GM19463 (cell line): ENCODE measurements around the gene FAM234B.
"Not testable (repeated sequence)": the region's sequence is repeated elsewhere in the genome, so short reads cannot be mapped to it uniquely, and the experiment has no call there.

Experiments used
- ATAC-seq: cut with Tn5 transposase; IDR thresholded peaks from one replicate; pipeline ENCODE4 v1.9.1; 2021; ENCODE audit warnings: mild to moderate bottlenecking, moderate library complexity; ENCODE audit not compliant: unreplicated experiment

Gene FAM234B

DNA sequence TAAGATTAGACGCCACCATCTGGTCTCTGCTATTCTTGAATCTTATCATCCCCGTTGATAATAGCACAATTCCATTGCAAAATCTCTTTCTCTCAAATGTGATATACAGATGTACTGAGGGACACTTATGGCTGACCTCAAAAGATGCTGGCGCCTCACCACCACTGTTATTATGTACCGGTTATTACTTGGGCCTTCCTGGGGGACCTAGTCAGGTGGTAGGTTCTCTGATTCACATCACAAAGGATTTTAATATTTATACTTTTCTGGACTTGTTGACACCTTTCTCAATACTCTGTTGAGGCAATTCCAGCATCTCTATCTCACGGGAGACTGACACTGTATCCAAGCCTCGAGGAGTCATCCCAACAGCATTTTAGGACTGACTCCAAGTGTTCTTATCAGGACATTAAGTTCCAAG, 21.3 kb upstream of the FAM234B start:
- no peak for ATAC-seq

DNA sequence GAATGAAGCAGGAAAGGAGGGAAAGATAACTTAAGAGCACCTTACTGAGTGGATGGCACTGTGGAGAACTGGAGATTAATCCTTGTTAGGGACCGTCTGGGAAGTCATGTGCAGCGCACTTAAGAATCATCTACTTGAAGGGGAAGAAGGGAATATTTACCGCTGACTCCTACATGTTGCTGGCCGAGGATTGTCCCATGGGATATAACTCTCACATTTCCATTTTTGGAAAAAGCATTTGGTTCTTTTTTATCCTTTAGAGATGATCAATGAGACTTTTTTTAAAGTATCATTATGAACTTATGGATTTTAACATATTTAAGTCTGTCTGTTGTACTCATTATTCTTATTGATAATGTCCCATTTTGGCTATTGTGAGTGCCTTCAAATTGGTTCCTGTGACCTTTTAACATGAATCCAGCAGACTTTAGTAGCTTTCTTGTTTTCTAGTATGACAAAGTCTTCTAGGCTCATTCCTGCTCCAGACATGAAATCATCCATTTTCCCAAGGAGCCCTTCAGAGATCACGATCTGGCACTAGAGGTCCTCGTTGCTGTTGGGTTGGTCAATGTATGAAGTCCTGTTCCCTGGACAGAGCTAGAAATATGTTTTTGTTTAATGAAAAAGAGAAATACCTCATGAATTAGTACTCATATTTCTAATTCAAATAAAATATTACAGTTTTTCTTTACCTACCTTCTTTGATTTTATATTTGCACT, 20.2 kb upstream of the FAM234B start:
- ATAC-seq = no peak

DNA sequence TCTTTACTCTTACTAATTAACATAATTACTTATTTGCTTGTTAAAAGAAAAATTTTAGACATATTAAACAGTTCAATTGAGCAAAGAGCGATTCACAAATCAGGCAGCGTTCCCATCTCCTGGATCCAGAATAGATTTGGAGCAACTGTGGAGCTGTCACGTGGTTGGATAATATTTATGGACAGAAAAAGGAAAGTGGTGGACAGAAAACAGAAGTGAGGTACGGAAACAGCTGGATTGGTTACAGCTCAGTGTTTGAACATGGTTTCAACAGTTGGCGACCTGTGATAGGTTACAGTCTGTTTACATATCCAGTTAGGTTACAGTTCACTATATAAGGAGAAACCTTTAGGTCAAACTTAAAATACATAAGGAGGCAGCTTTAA, 19.7 kb upstream of the FAM234B start:
- ATAC-seq = no peak

DNA sequence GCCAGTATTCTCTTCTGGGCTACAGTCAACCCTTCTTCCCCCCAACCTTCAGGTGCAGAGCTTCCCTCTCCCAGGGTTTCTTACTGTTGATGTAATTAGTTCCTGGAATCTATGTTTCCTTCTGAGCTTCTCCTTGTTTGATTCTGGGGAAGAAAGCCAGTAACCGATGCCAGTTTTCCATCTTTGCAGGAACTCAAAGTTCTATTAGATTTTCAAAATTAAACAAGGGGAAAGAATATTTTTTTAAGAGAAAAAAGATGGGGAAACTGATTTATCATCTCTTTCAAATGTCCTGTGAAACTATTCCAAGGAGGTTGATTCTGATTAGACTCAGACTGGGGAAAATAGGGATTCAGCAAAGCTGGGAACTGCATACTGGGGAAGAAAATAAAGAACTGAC, 17.9 kb upstream of the FAM234B start:
- ATAC-seq = no peak

DNA sequence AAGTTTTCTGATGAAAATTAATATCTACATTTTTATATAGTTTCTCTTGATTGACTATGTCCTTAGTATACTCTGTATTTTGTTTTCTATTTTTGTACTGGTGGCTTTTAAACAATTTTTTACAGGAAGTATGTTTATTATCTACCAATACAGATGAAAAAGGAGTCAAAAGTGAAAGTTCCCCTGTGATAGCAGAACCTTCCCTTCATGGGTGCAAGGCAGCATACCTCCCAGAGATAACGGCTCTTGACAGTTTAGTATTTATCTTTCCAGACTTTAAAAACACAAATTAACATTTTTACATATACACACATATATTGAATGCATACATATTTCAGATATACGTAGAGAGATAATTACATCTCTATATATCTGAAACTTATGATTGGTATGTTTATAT, 17.1 kb upstream of the FAM234B start:
- no peak for ATAC-seq

DNA sequence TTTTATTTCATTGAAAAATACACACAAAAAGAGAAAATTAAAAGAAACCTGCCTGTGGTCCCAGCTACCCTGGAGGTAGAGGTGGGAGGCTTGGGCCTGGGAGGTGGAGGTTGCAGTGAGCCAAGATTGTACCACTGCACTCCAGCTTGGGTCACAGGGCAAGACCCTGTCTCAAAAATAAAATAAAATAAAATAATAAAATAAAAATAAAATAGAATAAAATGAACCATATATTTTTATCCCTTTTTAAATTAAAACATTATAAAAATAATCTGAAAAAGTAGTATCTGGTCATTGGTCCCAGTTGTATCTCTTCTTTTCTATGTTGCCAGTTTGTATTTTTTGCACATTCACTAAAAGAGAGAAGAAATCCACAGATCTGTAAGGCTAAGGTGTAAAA, 16.7 kb upstream of the FAM234B start:
- no peak for ATAC-seq

DNA sequence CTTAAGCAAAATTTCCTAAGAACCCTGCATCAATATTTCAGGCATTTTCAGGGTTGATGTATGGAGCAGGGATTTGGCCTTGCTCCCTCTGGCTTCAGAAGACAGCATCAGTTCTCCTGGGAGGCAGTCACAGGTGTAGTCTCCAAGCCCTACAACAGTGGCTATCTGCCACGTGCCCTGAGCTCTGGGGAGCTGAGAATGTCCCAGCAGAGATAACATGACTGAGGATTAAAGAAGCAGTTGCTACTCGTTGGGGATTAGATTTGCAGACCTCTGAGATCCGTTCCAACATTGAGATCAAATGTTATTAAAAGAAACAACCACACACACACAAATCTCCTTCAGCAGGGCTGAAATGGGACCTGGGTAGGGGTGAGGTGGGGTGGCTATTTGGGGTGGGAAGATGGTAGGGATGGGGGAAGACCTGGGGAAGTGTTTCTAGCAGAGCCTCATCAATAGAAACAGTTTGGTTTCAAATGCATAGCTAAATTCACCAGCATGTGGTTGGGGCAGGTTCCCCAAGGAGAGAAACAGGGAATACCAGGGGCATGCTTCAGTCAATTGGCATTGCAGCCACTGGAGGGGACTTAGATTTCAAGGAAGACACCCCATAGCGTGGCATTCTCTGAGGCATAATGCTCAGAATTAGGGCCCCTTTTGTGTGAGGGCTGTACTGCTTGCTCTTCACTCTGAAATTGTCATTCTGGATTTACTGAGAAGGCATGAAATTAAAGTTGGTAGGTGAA, 15.2 kb upstream of the FAM234B start:
- ATAC-seq = no peak

DNA sequence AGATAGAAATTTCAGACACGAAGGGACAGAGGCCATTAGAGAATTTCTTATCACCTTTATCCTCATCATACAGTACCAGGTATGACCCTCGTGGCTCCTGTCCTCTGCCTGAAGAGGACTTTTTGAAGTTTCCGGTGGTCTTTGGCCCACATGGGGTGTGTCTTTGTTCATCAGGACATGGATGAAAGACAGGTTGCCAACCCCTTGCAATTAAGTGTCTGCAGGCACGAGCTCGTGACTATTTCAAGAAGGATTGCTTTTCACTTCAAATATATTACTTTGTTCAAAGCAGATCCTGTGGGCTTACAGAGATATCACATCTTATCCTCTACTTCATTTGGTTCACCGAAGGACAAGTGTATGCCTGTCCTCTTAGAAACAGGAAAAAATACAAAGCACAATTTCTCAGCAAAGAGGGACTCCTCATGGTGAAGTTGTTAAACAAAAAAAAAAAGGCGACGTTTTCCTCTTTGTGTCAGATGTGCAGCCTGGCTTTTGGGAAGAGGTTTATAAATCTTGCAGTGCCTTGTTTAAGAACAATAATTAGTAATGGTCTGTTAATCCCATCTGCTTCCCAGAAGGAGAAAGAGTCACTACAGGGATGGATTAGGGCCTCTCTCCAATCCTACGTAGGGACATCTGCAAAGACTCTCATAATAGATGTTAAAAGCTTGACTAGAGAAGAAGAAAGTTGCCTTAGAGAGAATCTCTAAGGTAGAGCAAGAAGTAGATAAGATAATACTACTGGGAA, 13.5 kb upstream of the FAM234B start:
- ATAC-seq = no peak

DNA sequence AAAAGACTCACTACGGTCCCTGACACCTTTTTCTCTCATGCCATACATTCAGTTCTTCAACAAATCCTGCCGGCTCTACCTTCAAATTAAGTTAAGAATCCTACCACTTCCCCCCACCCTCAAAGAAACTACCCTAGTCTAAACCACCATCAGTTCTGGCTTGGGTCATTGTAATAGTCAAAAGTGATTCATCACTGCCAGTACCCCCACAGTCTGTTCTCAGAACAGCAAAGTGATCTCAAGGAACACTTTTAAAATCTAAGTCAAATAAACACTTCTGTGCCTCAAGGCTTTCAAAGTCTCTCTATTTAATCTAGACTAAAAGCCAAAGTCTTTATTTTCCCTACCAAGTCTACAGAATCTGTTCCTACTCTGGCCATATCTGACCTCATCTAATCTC, 12.0 kb upstream of the FAM234B start:
- no peak for ATAC-seq

DNA sequence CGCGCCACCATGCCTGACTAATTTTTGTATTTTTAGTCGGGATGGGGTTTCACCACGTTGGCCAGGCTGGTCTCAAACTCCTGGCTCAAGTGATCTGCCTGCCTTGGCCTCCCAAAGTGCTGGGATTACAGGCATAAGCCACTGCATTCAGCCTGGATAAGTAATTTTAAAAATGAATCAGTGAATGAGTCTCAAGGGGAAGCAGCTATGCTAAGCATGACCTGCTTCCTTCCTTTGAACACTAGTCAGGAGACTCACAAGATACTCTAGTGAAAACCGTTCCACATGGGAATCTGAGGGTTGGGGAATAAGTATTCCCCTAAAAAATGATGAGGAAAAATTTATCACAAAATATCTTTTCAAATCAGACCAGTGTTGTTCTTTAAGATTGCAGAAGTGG, 10.7 kb upstream of the FAM234B start:
- ATAC-seq = no peak

DNA sequence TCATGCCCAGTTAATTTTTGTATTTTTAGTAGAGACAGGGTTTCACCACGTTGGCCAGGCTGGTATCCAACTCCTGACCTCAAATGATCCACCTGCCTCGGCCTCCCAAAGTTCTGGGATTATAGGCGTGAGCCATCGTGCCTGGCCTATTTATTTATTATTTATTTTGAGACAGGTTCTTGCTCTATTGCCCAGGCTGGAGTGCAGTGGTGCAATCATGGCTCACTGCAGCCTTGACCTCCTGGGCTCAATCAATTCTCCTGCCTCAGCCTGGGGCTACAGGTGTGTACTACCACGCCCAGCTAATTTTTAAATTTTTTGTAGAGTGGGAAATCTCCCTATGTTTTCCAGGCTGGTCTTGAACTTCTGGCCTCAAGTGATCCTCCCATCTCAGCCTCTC, 8.8 kb upstream of the FAM234B start:
- not testable (repeated sequence) for ATAC-seq

DNA sequence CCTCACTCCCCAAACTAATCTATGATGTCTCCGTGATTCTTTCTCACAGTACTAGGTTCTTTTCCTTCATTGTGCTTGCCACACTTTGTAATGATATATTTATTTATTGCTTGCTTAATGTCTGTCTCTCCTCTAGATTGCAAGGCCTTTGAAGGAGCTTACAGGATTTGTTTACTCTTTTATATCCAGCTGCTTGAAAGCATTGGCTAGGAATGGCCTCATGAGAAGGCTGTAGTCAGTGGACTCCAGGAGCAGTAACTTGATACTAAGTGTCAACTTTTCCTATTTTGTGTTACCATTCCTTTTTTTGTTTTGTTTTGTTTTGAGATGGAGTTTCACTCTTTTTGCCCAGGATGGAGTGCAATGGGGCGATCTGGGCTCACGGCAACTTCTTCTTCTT, 7.3 kb upstream of the FAM234B start:
- no peak for ATAC-seq

DNA sequence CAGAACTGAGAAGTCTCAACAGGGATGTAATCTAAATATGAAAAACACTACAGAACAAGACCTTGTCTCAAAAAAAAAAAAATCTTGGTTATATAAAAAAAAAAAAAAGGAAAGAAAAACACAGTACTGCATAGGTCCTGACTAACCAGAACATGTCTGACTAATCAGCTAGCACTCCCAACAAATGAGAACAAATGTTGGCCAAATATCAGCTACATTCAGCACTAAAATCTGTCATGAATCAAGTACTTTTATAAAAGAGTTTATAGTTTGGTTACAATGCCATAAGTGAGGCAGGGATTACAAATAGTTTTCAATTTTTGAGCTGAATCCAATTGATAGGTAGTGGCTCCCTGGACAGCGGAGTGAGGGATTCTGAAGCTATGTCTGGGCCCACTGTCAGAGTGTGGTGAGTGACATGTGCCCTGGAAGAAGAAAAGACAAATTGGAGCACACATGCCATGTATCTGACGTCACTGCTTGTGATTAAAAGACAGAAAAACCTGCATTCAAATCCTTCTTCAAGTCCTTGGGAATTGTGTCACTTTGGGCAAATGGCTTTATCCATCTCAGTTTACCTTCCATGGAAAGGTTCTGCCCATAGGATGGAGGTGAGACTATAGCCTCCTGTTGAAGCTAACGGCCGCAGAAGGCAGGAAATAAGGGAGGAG, 5.6 kb upstream of the FAM234B start:
- no peak for ATAC-seq

DNA sequence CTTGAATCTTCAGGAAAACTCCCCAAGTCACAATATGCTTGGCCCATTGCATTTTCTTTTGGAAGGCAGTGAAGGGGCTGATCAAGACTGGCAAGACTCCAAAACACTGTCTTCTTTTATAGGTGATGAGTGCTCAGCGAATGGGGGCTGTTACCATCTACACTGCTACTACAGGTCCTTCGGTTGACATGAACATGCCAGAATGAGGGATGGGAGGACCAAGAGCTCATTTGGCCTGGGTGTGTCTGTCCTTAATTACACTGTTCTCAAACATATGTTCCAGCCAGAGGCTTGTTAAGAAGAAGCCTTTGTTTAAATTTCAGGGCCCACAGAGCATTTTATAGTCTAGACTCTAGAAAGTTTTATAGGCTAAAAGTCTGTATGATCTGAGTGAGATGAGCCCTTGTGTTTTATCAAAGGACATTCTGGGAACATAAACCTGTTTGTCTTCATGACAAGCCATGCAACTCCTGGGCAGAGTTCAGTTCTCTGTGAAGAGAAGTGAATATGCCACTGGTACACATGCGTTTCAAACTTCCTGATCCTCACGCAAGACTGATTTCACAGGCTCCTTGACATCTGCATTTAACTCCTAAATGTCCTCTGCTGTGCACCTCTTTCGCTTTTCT, 4.7 kb upstream of the FAM234B start:
- ATAC-seq = no peak

DNA sequence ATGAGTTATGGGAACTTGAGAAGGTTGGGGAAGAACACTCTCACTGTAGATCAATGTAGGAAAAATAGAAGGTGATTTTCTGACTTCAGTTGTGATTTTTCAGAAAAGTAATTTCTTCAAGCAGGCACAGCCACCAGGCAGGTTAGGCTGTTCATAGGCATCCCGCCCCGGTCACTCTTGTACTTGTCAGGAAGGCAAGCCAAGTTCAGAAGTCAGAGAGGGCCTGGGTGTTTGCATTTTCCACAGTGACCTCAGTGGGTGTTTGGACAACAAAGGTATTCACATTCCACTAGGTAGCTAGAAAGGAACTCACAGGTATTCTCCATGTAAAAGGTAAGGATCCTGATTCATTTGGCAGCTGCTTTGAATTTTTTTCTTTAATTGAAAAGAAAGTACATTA, 3.0 kb upstream of the FAM234B start:
- ATAC-seq = no peak

DNA sequence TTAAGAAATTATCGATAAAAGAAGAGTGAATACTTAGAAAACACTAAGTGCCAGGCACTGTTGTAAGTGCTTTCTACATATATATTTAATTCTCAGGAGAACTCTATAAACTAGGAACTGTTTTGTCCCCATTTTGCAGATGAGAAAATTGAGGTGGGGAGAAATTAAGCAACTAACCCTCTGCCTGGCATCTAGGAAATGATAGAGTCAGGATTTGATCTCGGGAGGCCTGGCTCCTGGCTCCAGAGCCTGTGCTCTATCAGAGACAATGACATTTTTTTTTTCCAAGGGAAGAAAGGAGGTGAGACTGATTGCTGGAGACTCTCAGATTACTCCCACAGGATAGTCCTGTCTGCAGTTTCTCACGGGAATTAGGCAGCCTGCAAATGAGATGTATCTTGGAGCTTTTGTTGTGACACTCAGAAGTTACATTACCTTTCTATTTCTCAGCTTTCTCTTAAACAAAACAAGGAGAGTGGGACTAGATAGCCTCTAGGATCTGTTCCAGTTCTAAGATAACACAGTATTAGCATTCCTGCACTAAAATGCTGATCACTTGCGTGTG, 1.4 kb upstream of the FAM234B start:
- ATAC-seq = no peak

DNA sequence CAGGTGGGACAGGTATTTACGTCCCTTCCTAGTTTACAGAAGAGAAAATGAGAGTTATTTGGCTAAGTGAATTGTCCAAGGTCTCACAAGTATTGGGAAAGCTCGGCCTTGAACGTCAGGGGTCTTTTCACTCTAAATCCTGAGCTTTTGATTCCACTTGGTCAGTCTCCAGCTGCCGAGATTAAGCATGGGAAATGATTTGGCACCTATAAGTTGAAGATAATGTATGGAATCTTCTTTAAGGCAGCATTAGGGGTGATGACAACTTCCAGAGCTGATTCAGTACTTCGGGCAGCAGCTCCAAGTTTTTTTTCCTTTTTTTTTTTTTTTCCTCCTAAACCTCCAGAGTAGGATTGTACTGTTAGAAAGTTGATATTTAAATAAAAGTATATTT, 722 bp downstream of the FAM234B start:
- no peak for ATAC-seq

DNA sequence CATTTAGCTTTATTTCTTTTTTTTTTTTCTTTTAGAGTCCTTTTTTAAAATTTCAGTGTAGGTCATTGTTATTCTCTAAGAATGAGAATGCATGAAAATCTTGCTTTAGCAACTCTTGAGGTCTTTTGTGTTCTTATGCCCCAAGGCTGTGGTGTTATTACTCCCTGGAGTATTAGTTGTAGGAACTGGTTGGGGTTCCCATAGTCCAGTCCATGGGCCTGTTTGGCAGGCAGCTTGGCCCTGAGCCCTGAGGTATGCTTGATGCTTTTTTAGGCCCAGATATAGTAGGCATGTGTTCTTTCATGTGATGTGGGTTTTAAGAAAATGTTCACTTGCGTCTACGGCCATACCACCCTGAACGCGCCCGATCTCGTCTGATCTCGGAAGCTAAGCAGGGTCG, 1.6 kb downstream of the FAM234B start:
- no peak for ATAC-seq

DNA sequence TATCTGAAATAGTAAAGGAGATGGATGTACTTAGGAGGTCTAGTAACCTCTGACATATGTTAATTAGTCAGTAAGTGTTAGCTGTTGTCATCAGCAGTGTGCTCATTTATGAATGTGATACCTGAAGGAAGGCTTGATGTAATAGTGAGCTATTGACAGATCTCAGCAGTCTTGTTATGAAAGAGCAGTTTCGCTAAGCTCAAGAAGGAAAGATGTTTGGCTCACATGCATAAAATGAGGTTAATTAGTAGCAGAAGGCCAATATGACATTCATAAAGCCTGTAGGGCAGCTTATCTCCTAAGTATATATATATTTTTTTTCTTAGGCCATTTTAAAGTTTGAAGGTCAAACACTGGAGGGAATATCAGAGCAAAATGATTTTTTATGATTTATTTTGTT, 2.8 kb downstream of the FAM234B start:
- peak; percentile 71 for ATAC-seq

DNA sequence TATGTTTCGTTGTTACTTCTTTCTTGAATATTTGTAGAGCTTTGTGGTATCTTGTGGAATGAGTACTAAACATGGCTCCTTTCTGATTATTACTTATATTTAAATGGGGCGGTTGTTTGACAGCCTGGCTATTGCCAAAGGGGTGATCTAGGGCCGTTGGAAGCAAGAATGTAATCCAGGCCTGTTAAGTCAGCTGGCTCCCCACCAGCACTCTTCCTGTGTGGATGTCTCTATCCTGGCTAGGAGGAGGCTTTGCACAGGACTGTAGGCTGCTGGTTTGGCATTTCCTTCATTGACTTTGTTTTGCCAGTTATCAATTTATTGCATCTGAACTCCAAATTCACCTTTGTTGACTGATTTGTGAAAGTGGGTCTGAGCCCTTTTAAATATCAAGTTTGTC, 5.6 kb downstream of the FAM234B start:
- ATAC-seq = no peak

DNA sequence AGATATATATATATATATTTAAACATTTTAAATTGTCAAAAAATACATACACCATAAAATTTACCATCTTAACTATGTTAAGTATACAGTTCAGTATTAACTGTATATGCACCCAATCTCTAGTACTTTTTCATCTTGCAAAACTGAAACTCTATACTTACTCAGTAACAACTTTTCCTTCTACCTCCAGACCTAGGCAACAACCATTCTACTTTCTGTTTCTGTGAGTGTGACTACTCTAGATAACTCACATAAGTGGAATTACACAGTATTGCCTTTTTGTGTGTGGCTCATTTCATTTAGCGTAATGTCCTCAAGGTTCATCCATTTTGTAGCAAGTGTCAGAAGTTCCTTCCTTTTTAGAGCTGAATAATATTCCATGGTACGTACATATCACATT, 8.2 kb downstream of the FAM234B start:
- ATAC-seq = no peak
